GM13977 (cell line): Measurements from ENCODE around the gene CFAP52.

ENCODE experiments used
- DNase-seq: peaks from one replicate; pipeline ENCODE4 v3.0.0; 2012; ENCODE audit warnings: low spot score
- CTCF ChIP-seq: IDR thresholded peaks from 2 replicates; pipeline ENCODE4 v1.5.1; 2012; ENCODE audit warnings: mild to moderate bottlenecking, control low read depth; ENCODE audit not compliant: insufficient read depth; ENCODE audit errors: extremely low read depth, missing control alignments
- in situ Hi-C: fragments of 300-500 bp; cut with MboI; formaldehyde crosslinking; loops from one replicate; pipeline ENCODE4 v1.12.0; 2022; ENCODE audit warnings: low sequenced_read_pairs, low pct_unique_long_range_greater_than_20kb, mixed read lengths, inconsistent platforms; ENCODE audit not compliant: unreplicated experiment

CFAP52 gene

GRCh38 chr17:9576521-9577372 lies at the start of gene CFAP52:
Gene CFAP52, plus strand, starts transcription at chr17:9576642. Its CDS starts 54 bp downstream, at chr17:9576696.
- peak; percentile 74 for TF ChIP-seq CTCF
- in situ Hi-C loops = no loop called here
- peak; percentile 82 for DNase-seq

GRCh38 chr17:9527788-9528187 lies 48.7 kb upstream of the CFAP52 start:
- in situ Hi-C loops = loop anchor here (25.0 kb wide), 1 partner anchor 540 kb away; no protein-coding TSS in a partner anchor
- no peak for DNase-seq

GRCh38 chr17:9529033-9529700 lies 47.3 kb upstream of the CFAP52 start:
- in situ Hi-C loops = loop anchor here (25.0 kb wide), 1 partner anchor 542 kb away; no protein-coding TSS in a partner anchor
- DNase-seq = peak; percentile 44

More at GRCh38 chr17:9527788-9528187, 48.7 kb upstream of the CFAP52 start:
- no peak for TF ChIP-seq CTCF

GRCh38 chr17:9531034-9531433 lies 45.4 kb upstream of the CFAP52 start:
- no peak for TF ChIP-seq CTCF
- in situ Hi-C loops = loop anchor here (25.0 kb wide), 1 partner anchor 544 kb away; no protein-coding TSS in a partner anchor
- DNase-seq = no peak

More at GRCh38 chr17:9529033-9529700, 47.3 kb upstream of the CFAP52 start:
- TF ChIP-seq CTCF = peak; percentile 56

GRCh38 chr17:9532715-9533114 lies 43.7 kb upstream of the CFAP52 start:
- DNase-seq = no peak
- in situ Hi-C loops = loop anchor here (25.0 kb wide), 1 partner anchor 545 kb away; no protein-coding TSS in a partner anchor

More at GRCh38 chr17:9532715-9533114, 43.7 kb upstream of the CFAP52 start:
- no peak for TF ChIP-seq CTCF
